ENCODE results near the gene GFI1.

DNA sequence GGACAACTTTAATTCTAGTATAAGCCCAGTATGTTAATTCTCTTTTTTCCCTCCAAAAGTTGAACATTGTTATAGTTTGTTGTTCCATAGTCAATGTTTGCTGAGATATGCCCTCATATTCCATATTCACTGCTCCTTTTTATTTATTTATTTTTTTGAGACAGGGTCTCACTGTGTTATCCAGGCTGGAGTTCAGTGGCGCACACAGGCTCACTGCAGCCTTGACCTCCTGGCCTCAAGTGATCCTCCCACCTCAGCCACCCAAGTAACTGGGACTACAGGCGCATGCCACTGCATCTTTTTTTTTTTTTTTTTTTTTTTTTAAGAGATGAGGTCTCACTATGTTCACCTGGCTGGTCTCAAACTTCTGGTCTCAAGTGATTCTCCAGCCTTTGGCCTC, 38.7 kb downstream of the GFI1 start:
- TF ChIP-seq, protein P1, sequence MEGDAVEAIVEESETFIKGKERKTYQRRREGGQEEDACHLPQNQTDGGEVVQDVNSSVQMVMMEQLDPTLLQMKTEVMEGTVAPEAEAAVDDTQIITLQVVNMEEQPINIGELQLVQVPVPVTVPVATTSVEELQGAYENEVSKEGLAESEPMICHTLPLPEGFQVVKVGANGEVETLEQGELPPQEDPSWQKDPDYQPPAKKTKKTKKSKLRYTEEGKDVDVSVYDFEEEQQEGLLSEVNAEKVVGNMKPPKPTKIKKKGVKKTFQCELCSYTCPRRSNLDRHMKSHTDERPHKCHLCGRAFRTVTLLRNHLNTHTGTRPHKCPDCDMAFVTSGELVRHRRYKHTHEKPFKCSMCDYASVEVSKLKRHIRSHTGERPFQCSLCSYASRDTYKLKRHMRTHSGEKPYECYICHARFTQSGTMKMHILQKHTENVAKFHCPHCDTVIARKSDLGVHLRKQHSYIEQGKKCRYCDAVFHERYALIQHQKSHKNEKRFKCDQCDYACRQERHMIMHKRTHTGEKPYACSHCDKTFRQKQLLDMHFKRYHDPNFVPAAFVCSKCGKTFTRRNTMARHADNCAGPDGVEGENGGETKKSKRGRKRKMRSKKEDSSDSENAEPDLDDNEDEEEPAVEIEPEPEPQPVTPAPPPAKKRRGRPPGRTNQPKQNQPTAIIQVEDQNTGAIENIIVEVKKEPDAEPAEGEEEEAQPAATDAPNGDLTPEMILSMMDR (IDR thresholded peaks at IDR 0.05; ENCODE audit: low read depth, low read length) = no peak
- no peak for TF ChIP-seq EZH2phosphoT487 (IDR thresholded peaks at IDR 0.05; ENCODE audit: low read depth)

Data from OCI-LY3 (cell line).